ENCODE measurements around the gene TMEM171.

TMEM171 gene

DNA sequence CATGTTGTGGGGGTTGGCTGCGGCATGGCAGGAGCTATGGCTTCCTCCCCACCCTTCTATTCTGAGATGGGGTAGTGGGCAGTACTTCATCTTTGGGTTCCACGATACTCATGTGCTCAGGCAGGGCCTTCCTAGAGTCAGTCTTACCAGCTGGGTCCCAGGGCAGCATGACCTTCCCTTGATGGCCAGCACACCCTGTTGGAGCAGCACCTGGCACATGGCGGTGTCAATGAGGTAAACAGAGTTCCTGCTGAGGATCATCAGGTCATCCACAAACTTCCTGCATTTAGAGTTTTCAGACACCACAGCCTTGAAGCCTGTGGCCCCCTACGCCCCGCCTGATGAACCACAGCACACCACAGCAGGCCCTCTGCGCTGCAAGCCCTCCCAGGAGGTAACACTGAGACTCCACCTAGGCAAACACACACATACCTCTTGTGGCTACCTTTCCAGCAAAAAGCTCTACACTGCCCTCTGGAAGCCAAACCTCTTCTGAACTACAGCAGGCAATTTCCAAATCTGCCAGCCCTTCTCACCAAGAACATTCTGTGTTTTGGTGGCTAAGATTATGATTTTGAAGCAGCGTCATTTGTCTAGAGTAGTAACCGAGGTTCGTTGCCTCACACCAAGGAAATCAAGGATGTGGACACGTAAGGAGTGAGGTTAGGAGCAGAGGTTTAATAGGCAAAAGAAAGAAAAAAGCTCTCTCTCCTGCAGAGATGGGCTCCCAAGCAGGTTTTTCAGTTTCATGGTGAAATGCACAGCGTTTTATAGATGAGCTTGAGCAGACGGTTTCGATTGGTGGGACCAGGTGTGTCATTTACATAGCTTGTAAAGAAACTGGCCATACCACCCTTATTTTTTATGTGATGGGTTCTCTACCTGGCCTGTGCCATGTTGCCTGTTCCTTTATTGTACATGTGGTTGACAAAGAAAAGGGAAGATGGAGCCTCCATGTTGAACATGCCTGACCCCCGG is 32.3 kb downstream of the TMEM171 start:
- H3K4me2 ChIP-seq (ENCODE audit: insufficient read depth, low read length), result no peak overlapping the region
- no peaks in the 10 kb centered on the region for H3K9me3 ChIP-seq (ENCODE audit: insufficient read depth, low read length, severe bottlenecking)
- no peaks in the 10 kb centered on the region for H3K4me1 ChIP-seq (ENCODE audit: insufficient read depth, low read length)
- H3K36me3 ChIP-seq (ENCODE audit: insufficient read depth, low read length), result no peaks in the 10 kb centered on the region
- H3K27ac ChIP-seq (ENCODE audit: low read length), result no peak overlapping the region
- no peak overlapping the region for H2AFZ ChIP-seq (ENCODE audit: low read depth, low read length)
- TF ChIP-seq EZH2 (IDR thresholded peaks at IDR 0.05; ENCODE audit: borderline replicate concordance, low read depth, low read length, severe bottlenecking), result no peak
- TF ChIP-seq CTCF (IDR thresholded peaks at IDR 0.05; ENCODE audit: borderline replicate concordance, extremely low read depth, low read length, poor library complexity, severe bottlenecking), result no peak
- H3K9ac ChIP-seq (ENCODE audit: low read depth, low read length), result no peak overlapping the region
- no peaks in the 10 kb centered on the region for H3K79me2 ChIP-seq (ENCODE audit: insufficient read depth, low read length)
- ATAC-seq (ENCODE audit: insufficient read depth, low read depth) (no peak), DNase-seq (no peak)
- no peaks in the 10 kb centered on the region for H4K20me1 ChIP-seq (ENCODE audit: insufficient read depth, low read length)
- H3K27me3 ChIP-seq (ENCODE audit: insufficient read depth, low read length, poor library complexity), result peaks cover 33% of the 10 kb centered on the region
- H3K4me3 ChIP-seq (ENCODE audit: low read depth in 1 of 2, low read length in 2 of 2), result no peak overlapping the region

- TF ChIP-seq CTCF (IDR thresholded peaks at IDR 0.05; ENCODE audit: borderline replicate concordance, extremely low read depth, low read length, poor library complexity, severe bottlenecking), result no peak
- no peak for TF ChIP-seq EZH2 (IDR thresholded peaks at IDR 0.05; ENCODE audit: borderline replicate concordance, low read depth, low read length, severe bottlenecking)
- Histone ChIP-seq H3K4me1 (ENCODE audit: insufficient read depth, low read length) (no peaks in the 10 kb centered on the region), H3K9ac (ENCODE audit: low read depth, low read length) (no peak overlapping the region), H3K4me2 (ENCODE audit: insufficient read depth, low read length) (no peak overlapping the region), H3K79me2 (ENCODE audit: insufficient read depth, low read length) (no peaks in the 10 kb centered on the region), H2AFZ (ENCODE audit: low read depth, low read length) (no peak overlapping the region), H4K20me1 (ENCODE audit: insufficient read depth, low read length) (no peaks in the 10 kb centered on the region), H3K36me3 (ENCODE audit: insufficient read depth, low read length) (no peaks in the 10 kb centered on the region), H3K27me3 (ENCODE audit: insufficient read depth, low read length, poor library complexity) (peaks cover 33% of the 10 kb centered on the region), H3K27ac (ENCODE audit: low read length) (no peak overlapping the region), H3K4me3 (ENCODE audit: low read depth in 1 of 2, low read length in 2 of 2) (no peak overlapping the region), H3K9me3 (ENCODE audit: insufficient read depth, low read length, severe bottlenecking) (no peaks in the 10 kb centered on the region)
- DNase-seq (no peak), ATAC-seq (ENCODE audit: insufficient read depth, low read depth) (no peak)
Measured at GRCh38 chr5:73153513-73153912, 33.1 kb downstream of the TMEM171 start.

- Histone ChIP-seq H3K79me2 (ENCODE audit: insufficient read depth, low read length) (no peaks in the 10 kb centered on the region), H4K20me1 (ENCODE audit: insufficient read depth, low read length) (no peaks in the 10 kb centered on the region), H3K9me3 (ENCODE audit: insufficient read depth, low read length, severe bottlenecking) (no peaks in the 10 kb centered on the region), H3K4me3 (ENCODE audit: low read depth in 1 of 2, low read length in 2 of 2) (no peak overlapping the region), H3K9ac (ENCODE audit: low read depth, low read length) (no peak overlapping the region), H3K4me1 (ENCODE audit: insufficient read depth, low read length) (no peaks in the 10 kb centered on the region), H3K36me3 (ENCODE audit: insufficient read depth, low read length) (no peaks in the 10 kb centered on the region), H3K27ac (ENCODE audit: low read length) (no peak overlapping the region), H3K4me2 (ENCODE audit: insufficient read depth, low read length) (no peak overlapping the region), H3K27me3 (ENCODE audit: insufficient read depth, low read length, poor library complexity) (peaks cover 33% of the 10 kb centered on the region), H2AFZ (ENCODE audit: low read depth, low read length) (no peak overlapping the region)
- TF ChIP-seq EZH2 (IDR thresholded peaks at IDR 0.05; ENCODE audit: borderline replicate concordance, low read depth, low read length, severe bottlenecking) (no peak), CTCF (IDR thresholded peaks at IDR 0.05; ENCODE audit: borderline replicate concordance, extremely low read depth, low read length, poor library complexity, severe bottlenecking) (no peak)
- no peak for ATAC-seq (ENCODE audit: insufficient read depth, low read depth)
- DNase-seq, result no peak
Measured at GRCh38 chr5:73154208-73155006, 34.0 kb downstream of the TMEM171 start.
